KMS-11 (cell line): ENCODE measurements around the gene DYNC1LI1.
"Not testable (repeated sequence)": the region's sequence is repeated elsewhere in the genome, so short reads cannot be mapped to it uniquely, and the experiment has no call there.

Experiments
- H2AFZ ChIP-seq: fragments of 200-600 bp; sonication (generic); 2 replicates; pipeline ENCODE4 v1.6.1; 2016; ENCODE audit warnings: antibody characterized with exemption, mixed run types, low read depth
- H3K27ac ChIP-seq: fragments of 200-600 bp; sonication (generic); 2 replicates; pipeline ENCODE4 v1.6.1; 2016; ENCODE audit warnings: mild to moderate bottlenecking, mixed run types
- H3K27me3 ChIP-seq: fragments of 200-600 bp; sonication (generic); 2 replicates; pipeline ENCODE4 v1.6.1; 2017; ENCODE audit warnings: mild to moderate bottlenecking, low read depth, mixed run types, moderate library complexity; ENCODE audit not compliant: insufficient read depth
- H3K36me3 ChIP-seq: fragments of 200-600 bp; sonication (generic); 2 replicates; pipeline ENCODE4 v1.6.1; 2017; ENCODE audit warnings: mild to moderate bottlenecking, mixed run types; ENCODE audit not compliant: insufficient read depth
- H3K4me1 ChIP-seq: fragments of 200-600 bp; sonication (generic); 2 replicates; pipeline ENCODE4 v1.6.1; 2016; ENCODE audit warnings: mild to moderate bottlenecking, low read depth, mixed run types; ENCODE audit not compliant: poor library complexity, severe bottlenecking
- H3K4me2 ChIP-seq: fragments of 200-600 bp; sonication (generic); 2 replicates; pipeline ENCODE4 v1.7.0; 2016; ENCODE audit warnings: mild to moderate bottlenecking, mixed run types
- H3K4me3 ChIP-seq: fragments of 200-600 bp; sonication (generic); IDR thresholded peaks from 2 replicates; pipeline ENCODE4 v1.6.1; 2017; ENCODE audit warnings: low read depth, low read length, mixed read lengths; ENCODE audit not compliant: insufficient read depth
- H3K79me2 ChIP-seq: fragments of 200-600 bp; sonication (generic); 2 replicates; pipeline ENCODE4 v1.6.1; 2016; ENCODE audit warnings: low read depth, mixed run types; ENCODE audit not compliant: insufficient read depth
- H3K9ac ChIP-seq: fragments of 200-600 bp; sonication (generic); 2 replicates; pipeline ENCODE4 v1.6.1; 2016; ENCODE audit warnings: mild to moderate bottlenecking, mixed run types
- H4K20me1 ChIP-seq: fragments of 200-600 bp; sonication (generic); 2 replicates; pipeline ENCODE4 v1.6.1; 2016; ENCODE audit warnings: mild to moderate bottlenecking, mixed run types; ENCODE audit not compliant: insufficient read depth
- CTCF ChIP-seq: fragments of 200-600 bp; sonication (generic); conservative IDR thresholded peaks from 2 replicates; pipeline ENCODE4 v1.6.1; 2017; ENCODE audit warnings: low read depth, mild to moderate bottlenecking, antibody characterized with exemption, low read length, moderate library complexity, mixed read lengths

The DYNC1LI1 gene

GRCh38 chr3:32584660-32585059, 14.0 kb upstream of the DYNC1LI1 start:
- H3K4me1 ChIP-seq: no peaks in the 10 kb centered on the region
- H2AFZ ChIP-seq: no peak overlapping the region
- H4K20me1 ChIP-seq: no peaks in the 10 kb centered on the region
- no peak for TF ChIP-seq CTCF
- no peaks in the 10 kb centered on the region for H3K27me3 ChIP-seq
- no peak overlapping the region for H3K27ac ChIP-seq
- no peaks in the 10 kb centered on the region for H3K36me3 ChIP-seq
- H3K4me2 ChIP-seq: no peak overlapping the region
- H3K79me2 ChIP-seq: no peaks in the 10 kb centered on the region
- H3K4me3 ChIP-seq: no peak overlapping the region
- no peak overlapping the region for H3K9ac ChIP-seq

- no peaks in the 10 kb centered on the region for H3K79me2 ChIP-seq
- H3K4me1 ChIP-seq: no peaks in the 10 kb centered on the region
- H4K20me1 ChIP-seq: no peaks in the 10 kb centered on the region
- H2AFZ ChIP-seq: no peak overlapping the region
- no peak overlapping the region for H3K9ac ChIP-seq
- TF ChIP-seq CTCF: no peak
- H3K27me3 ChIP-seq: no peaks in the 10 kb centered on the region
- H3K4me3 ChIP-seq: no peak overlapping the region
- H3K4me2 ChIP-seq: no peak overlapping the region
- H3K36me3 ChIP-seq: no peaks in the 10 kb centered on the region
- no peak overlapping the region for H3K27ac ChIP-seq
Observed at GRCh38 chr3:32583708-32584107, 13.1 kb upstream of the DYNC1LI1 start.

- not testable (repeated sequence) for H3K9ac ChIP-seq, H3K4me3 ChIP-seq, H2AFZ ChIP-seq, H3K79me2 ChIP-seq, H3K27me3 ChIP-seq, H3K4me2 ChIP-seq, H3K4me1 ChIP-seq, H3K27ac ChIP-seq, H4K20me1 ChIP-seq, H3K36me3 ChIP-seq
Observed at GRCh38 chr3:32578669-32579068, 8.0 kb upstream of the DYNC1LI1 start.

GRCh38 chr3:32577581-32578556, 7.2 kb upstream of the DYNC1LI1 start:
- no peak overlapping the region for H2AFZ ChIP-seq
- no peaks in the 10 kb centered on the region for H3K4me1 ChIP-seq
- TF ChIP-seq CTCF: no peak
- no peaks in the 10 kb centered on the region for H3K27me3 ChIP-seq
- H3K27ac ChIP-seq: no peak overlapping the region
- no peaks in the 10 kb centered on the region for H4K20me1 ChIP-seq
- H3K4me2 ChIP-seq: no peak overlapping the region
- no peaks in the 10 kb centered on the region for H3K79me2 ChIP-seq
- H3K4me3 ChIP-seq: no peak overlapping the region
- no peak overlapping the region for H3K9ac ChIP-seq
- no peaks in the 10 kb centered on the region for H3K36me3 ChIP-seq

GRCh38 chr3:32577174-32577573, 6.5 kb upstream of the DYNC1LI1 start:
- Histone ChIP-seq H3K79me2 (no peaks in the 10 kb centered on the region), H3K9ac (no peak overlapping the region), H4K20me1 (no peaks in the 10 kb centered on the region), H3K4me1 (no peaks in the 10 kb centered on the region), H3K36me3 (no peaks in the 10 kb centered on the region), H3K4me2 (no peak overlapping the region), H2AFZ (no peak overlapping the region), H3K4me3 (no peak overlapping the region), H3K27me3 (no peaks in the 10 kb centered on the region), H3K27ac (no peak overlapping the region)
- TF ChIP-seq CTCF: no peak
